ENCODE data around the gene NAA80. TPM values are rescaled to one million over a fixed set of nuclear protein-coding genes. Genes with fewer than 3 reads are reported as not detected.

Gene NAA80
- total RNA-seq, 1 experiment from 2014 or later: 5.3 TPM

GRCh38 chr3:50319894-50320625 lies 20.9 kb upstream of the NAA80 start:
- BruUV-seq (replicated peaks): no TSS peak
- Histone ChIP-seq H3K36me3 (ENCODE audit: insufficient read depth, low read length, poor library complexity, severe bottlenecking) (no peaks in the 10 kb centered on the region), H3K27me3 (replicated peaks; ENCODE audit: insufficient read depth, low read depth, low read length, poor library complexity) (no peaks in the 10 kb centered on the region), H3K9me3 (ENCODE audit: low read depth, low read length, poor library complexity, severe bottlenecking) (no peaks in the 10 kb centered on the region), H3K4me1 (ENCODE audit: insufficient read depth, low read length, poor library complexity, severe bottlenecking) (peaks cover 3% of the 10 kb centered on the region), H3K4me3 (ENCODE audit: low read depth, low read length, poor library complexity, severe bottlenecking) (peak overlapping the region; percentile 73), H3K27ac (ENCODE audit: low read depth, low read length, poor library complexity, severe bottlenecking) (peak overlapping the region; percentile 99)
- intact Hi-C loops (cut with micrococcal nuclease; ENCODE audit: unreplicated experiment): no loop called here
- TF ChIP-seq EZH2 (IDR thresholded peaks at IDR 0.05; ENCODE audit: borderline replicate concordance, low read depth, low read length, poor library complexity, severe bottlenecking): no peak
- no peak for TF ChIP-seq CTCF (conservative IDR thresholded peaks at IDR 0.05; ENCODE audit: low read depth, low read length)
- ChIA-PET CTCF (no interaction called here), POLR2A (ENCODE audit: low non-redundant PET) (no interaction called here)
- DNase-seq (ENCODE audit: low spot score): no peak

- CTCF ChIA-PET: no interaction called here
- POLR2A ChIA-PET (ENCODE audit: low non-redundant PET): no interaction called here
- no peak for TF ChIP-seq CTCF (conservative IDR thresholded peaks at IDR 0.05; ENCODE audit: low read depth, low read length)
- no peaks in the 10 kb centered on the region for H3K36me3 ChIP-seq (ENCODE audit: insufficient read depth, low read length, poor library complexity, severe bottlenecking)
- no peak overlapping the region for H3K4me3 ChIP-seq (ENCODE audit: low read depth, low read length, poor library complexity, severe bottlenecking)
- H3K27me3 ChIP-seq (replicated peaks; ENCODE audit: insufficient read depth, low read depth, low read length, poor library complexity): no peaks in the 10 kb centered on the region
- no peaks in the 10 kb centered on the region for H3K9me3 ChIP-seq (ENCODE audit: low read depth, low read length, poor library complexity, severe bottlenecking)
- H3K27ac ChIP-seq (ENCODE audit: low read depth, low read length, poor library complexity, severe bottlenecking): no peak overlapping the region
- intact Hi-C loops (cut with micrococcal nuclease; ENCODE audit: unreplicated experiment): no loop called here
- H3K4me1 ChIP-seq (ENCODE audit: insufficient read depth, low read length, poor library complexity, severe bottlenecking): peaks cover 3% of the 10 kb centered on the region
- TSS peak; percentile 30 for BruUV-seq (replicated peaks)
- DNase-seq (ENCODE audit: low spot score): no peak
Observed at GRCh38 chr3:50319181-50319893, 20.1 kb upstream of the NAA80 start.

GRCh38 chr3:50318615-50319014 lies 19.4 kb upstream of the NAA80 start:
- H3K4me3 ChIP-seq (ENCODE audit: low read depth, low read length, poor library complexity, severe bottlenecking): no peak overlapping the region
- peaks cover 3% of the 10 kb centered on the region for H3K4me1 ChIP-seq (ENCODE audit: insufficient read depth, low read length, poor library complexity, severe bottlenecking)
- no TSS peak for BruUV-seq (replicated peaks)
- H3K9me3 ChIP-seq (ENCODE audit: low read depth, low read length, poor library complexity, severe bottlenecking): no peaks in the 10 kb centered on the region
- DNase-seq (ENCODE audit: low spot score): no peak
- no peak overlapping the region for H3K27ac ChIP-seq (ENCODE audit: low read depth, low read length, poor library complexity, severe bottlenecking)
- H3K27me3 ChIP-seq (replicated peaks; ENCODE audit: insufficient read depth, low read depth, low read length, poor library complexity): no peaks in the 10 kb centered on the region
- CTCF ChIA-PET: no interaction called here
- no peak for TF ChIP-seq EZH2 (IDR thresholded peaks at IDR 0.05; ENCODE audit: borderline replicate concordance, low read depth, low read length, poor library complexity, severe bottlenecking)
- TF ChIP-seq CTCF (conservative IDR thresholded peaks at IDR 0.05; ENCODE audit: low read depth, low read length): no peak
- POLR2A ChIA-PET (ENCODE audit: low non-redundant PET): no interaction called here
- H3K36me3 ChIP-seq (ENCODE audit: insufficient read depth, low read length, poor library complexity, severe bottlenecking): no peaks in the 10 kb centered on the region
- intact Hi-C loops (cut with micrococcal nuclease; ENCODE audit: unreplicated experiment): no loop called here

All from A673 (cell line).